NB4 (cell line): Measurements from ENCODE around the gene NFIA.
"Not testable (repeated sequence)": the region's sequence is repeated elsewhere in the genome, so short reads cannot be mapped to it uniquely, and the experiment has no call there.

ENCODE experiments used
- TF ChIP-seq, protein P1 (sequence below): IDR thresholded peaks from one replicate; pipeline ENCODE4 v1.5.1; 2012; ENCODE audit warnings: low read depth, low read length
- TF ChIP-seq, protein P2 (sequence below): IDR thresholded peaks from 2 replicates; pipeline ENCODE4 v1.6.1; 2011; ENCODE audit warnings: low read depth, low read length

DNA sequence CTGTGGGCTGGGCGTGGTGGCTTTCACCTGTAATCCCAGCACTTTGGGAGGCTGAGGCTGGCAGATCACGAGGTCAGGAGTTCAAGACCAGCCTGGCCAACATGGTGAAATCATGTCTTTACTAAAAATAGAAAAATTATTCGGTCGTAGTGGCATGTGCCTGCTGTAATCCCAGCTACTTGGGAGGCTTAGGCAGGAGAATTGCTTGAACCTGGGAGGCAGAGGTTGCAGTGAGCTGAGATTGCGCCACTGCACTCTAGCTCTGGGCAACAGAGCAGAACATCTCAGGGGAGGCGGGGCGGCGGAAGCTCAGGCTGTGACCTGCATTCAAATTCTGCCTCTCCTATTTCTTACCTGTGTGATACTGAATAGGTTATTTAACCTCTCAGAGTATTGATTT lies 196.1 kb downstream of the NFIA start:
- TF ChIP-seq, protein P1, sequence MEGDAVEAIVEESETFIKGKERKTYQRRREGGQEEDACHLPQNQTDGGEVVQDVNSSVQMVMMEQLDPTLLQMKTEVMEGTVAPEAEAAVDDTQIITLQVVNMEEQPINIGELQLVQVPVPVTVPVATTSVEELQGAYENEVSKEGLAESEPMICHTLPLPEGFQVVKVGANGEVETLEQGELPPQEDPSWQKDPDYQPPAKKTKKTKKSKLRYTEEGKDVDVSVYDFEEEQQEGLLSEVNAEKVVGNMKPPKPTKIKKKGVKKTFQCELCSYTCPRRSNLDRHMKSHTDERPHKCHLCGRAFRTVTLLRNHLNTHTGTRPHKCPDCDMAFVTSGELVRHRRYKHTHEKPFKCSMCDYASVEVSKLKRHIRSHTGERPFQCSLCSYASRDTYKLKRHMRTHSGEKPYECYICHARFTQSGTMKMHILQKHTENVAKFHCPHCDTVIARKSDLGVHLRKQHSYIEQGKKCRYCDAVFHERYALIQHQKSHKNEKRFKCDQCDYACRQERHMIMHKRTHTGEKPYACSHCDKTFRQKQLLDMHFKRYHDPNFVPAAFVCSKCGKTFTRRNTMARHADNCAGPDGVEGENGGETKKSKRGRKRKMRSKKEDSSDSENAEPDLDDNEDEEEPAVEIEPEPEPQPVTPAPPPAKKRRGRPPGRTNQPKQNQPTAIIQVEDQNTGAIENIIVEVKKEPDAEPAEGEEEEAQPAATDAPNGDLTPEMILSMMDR = not testable (repeated sequence)
- TF ChIP-seq, protein P2, sequence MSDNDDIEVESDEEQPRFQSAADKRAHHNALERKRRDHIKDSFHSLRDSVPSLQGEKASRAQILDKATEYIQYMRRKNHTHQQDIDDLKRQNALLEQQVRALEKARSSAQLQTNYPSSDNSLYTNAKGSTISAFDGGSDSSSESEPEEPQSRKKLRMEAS = not testable (repeated sequence)
